ENCODE data around the gene ATXN7L3. TPM values are rescaled to one million over a fixed set of nuclear protein-coding genes. Genes with fewer than 3 reads are reported as not detected.

Gene ATXN7L3
- polyA plus RNA-seq, 3 donors = 8.5 to 60.9 (median 9.9) TPM

- H3K27me3 Mint-ChIP-seq (ENCODE audit: low read depth in 3 of 3) = no peaks in the 10 kb centered on the region
- Histone ChIP-seq H3K4me3 (replicated peaks in 1 of 3; ENCODE audit: low read depth in 2 of 3, low read length in 3 of 3) (peak within 1 kb of the TSS; percentile 75 to 94 (median 90)), H4K20me1 (ENCODE audit: insufficient read depth, low read length) (peaks cover 56% of the 10 kb centered on the region), H3K9me3 (replicated peaks in 1 of 2; ENCODE audit: control insufficient read depth in 1 of 2, insufficient read depth in 1 of 2, low read length in 2 of 2) (no peaks in the 10 kb centered on the region), H3K4me2 (replicated peaks; ENCODE audit: extremely low read depth, low read length, poor library complexity, severe bottlenecking) (peak within 1 kb of the TSS; percentile 97), H3K27ac (ENCODE audit: low read depth in 1 of 2, low read length in 2 of 2) (peak within 1 kb of the TSS; percentile 92 to 98), H3K79me2 (ENCODE audit: insufficient read depth, low read length) (peaks cover 77% of the 10 kb centered on the region), H3K9ac (ENCODE audit: insufficient read depth, low read length, poor library complexity, severe bottlenecking) (peak within 1 kb of the TSS; percentile 86), H2AFZ (ENCODE audit: insufficient read depth, low read depth, low read length, poor library complexity, severe bottlenecking) (peak within 1 kb of the TSS; percentile 97), H3K4me1 (ENCODE audit: control insufficient read depth in 1 of 2, insufficient read depth in 2 of 2, low read length in 2 of 2) (peaks cover 33 to 39% of the 10 kb centered on the region in 2 donors), H3K27me3 (ENCODE audit: control insufficient read depth in 2 of 2, insufficient read depth in 2 of 2, low read length in 2 of 2) (no peaks in the 10 kb centered on the region), H3K36me3 (replicated peaks in 1 of 2; ENCODE audit: control insufficient read depth in 1 of 2, insufficient read depth in 2 of 2, low read length in 2 of 2) (peaks cover 35 to 41% of the 10 kb centered on the region in 2 donors)
- no peaks in the 10 kb centered on the region for H3K9me3 Mint-ChIP-seq
- H3K4me1 Mint-ChIP-seq = peaks cover 36% of the 10 kb centered on the region
- DNase-seq = peak; percentile 99
- intact Hi-C loops (cut with micrococcal nuclease) = loop anchor here (1.0 to 10.0 kb wide), 5 partner anchors 14 to 316 kb away; partner anchors contain the start of genes HROB (in 2 of the 2), GPATCH8 (in 1 of the 2), LSM12 (in 1 of the 2) and TMEM101 (in 1 of the 2)
- H3K27ac Mint-ChIP-seq = peak within 1 kb of the TSS; percentile 96 to 100 (median 99)
- peaks cover 34 to 55% of the 10 kb centered on the region in 2 donors for H3K36me3 Mint-ChIP-seq
- no peak for TF ChIP-seq CTCF (IDR thresholded peaks at IDR 0.05)
- peak within 1 kb of the TSS; percentile 97 to 99 for H3K4me3 Mint-ChIP-seq
- 0% methylated on average over 50 of the region's 50 CpGs for WGBS (ENCODE audit: insufficient coverage)
These were observed 13.2 kb downstream of the ATXN7L3 start, which contains the start of gene TMUB2 for GRCh38 chr17:44186307-44187130. Gene TMUB2, plus strand, starts transcription at chr17:44186972. Its CDS starts 737 bp downstream, at chr17:44187709.

GRCh38 chr17:44184212-44184810 is 15.4 kb downstream of the ATXN7L3 start:
- Histone ChIP-seq H3K27ac (ENCODE audit: low read depth in 1 of 2, low read length in 2 of 2) (no peak overlapping the region), H3K4me2 (replicated peaks; ENCODE audit: extremely low read depth, low read length, poor library complexity, severe bottlenecking) (no peak overlapping the region)
- H3K27ac Mint-ChIP-seq = peak overlapping the region in 2 of 7 donors; percentile 6 to 52

More at GRCh38 chr17:44184212-44184810, 15.4 kb downstream of the ATXN7L3 start:
- WGBS (ENCODE audit: insufficient coverage) = 97% methylated on average over 6 of the region's 8 CpGs
- H3K36me3 ChIP-seq (replicated peaks in 1 of 2; ENCODE audit: control insufficient read depth in 1 of 2, insufficient read depth in 2 of 2, low read length in 2 of 2) = peaks cover 19 to 23% of the 10 kb centered on the region in 2 donors
- no peak for DNase-seq
- H3K9me3 ChIP-seq (replicated peaks in 1 of 2; ENCODE audit: control insufficient read depth in 1 of 2, insufficient read depth in 1 of 2, low read length in 2 of 2) = no peaks in the 10 kb centered on the region
- H3K27me3 ChIP-seq (ENCODE audit: control insufficient read depth in 2 of 2, insufficient read depth in 2 of 2, low read length in 2 of 2) = no peaks in the 10 kb centered on the region
- H3K4me1 Mint-ChIP-seq = peaks cover 36% of the 10 kb centered on the region
- peaks cover 73% of the 10 kb centered on the region for H3K79me2 ChIP-seq (ENCODE audit: insufficient read depth, low read length)
- peaks cover 47% of the 10 kb centered on the region for H4K20me1 ChIP-seq (ENCODE audit: insufficient read depth, low read length)
- no peak overlapping the region for H3K4me3 ChIP-seq (replicated peaks in 1 of 3; ENCODE audit: low read depth in 2 of 3, low read length in 3 of 3)
- no peaks in the 10 kb centered on the region for H3K27me3 Mint-ChIP-seq (ENCODE audit: low read depth in 3 of 3)
- TF ChIP-seq CTCF (IDR thresholded peaks at IDR 0.05) = no peak
- no peak overlapping the region for H3K9ac ChIP-seq (ENCODE audit: insufficient read depth, low read length, poor library complexity, severe bottlenecking)
- H3K4me1 ChIP-seq (ENCODE audit: control insufficient read depth in 1 of 2, insufficient read depth in 2 of 2, low read length in 2 of 2) = peaks cover 31 to 38% of the 10 kb centered on the region in 2 donors
- no peak overlapping the region for H2AFZ ChIP-seq (ENCODE audit: insufficient read depth, low read depth, low read length, poor library complexity, severe bottlenecking)
- H3K4me3 Mint-ChIP-seq = no peak overlapping the region
- intact Hi-C loops (cut with micrococcal nuclease) = loop anchor here in 1 of 2 donors (10.0 kb wide), 1 partner anchor 120 kb away; the partner anchor contains the start of gene LSM12
- no peaks in the 10 kb centered on the region for H3K9me3 Mint-ChIP-seq
- H3K36me3 Mint-ChIP-seq = peaks cover 22 to 38% of the 10 kb centered on the region in 2 donors
